ENCODE data around the gene KNDC1. TPM values are rescaled to one million over a fixed set of nuclear protein-coding genes. Genes with fewer than 3 reads are reported as not detected.
"Not testable (repeated sequence)": the region's sequence is repeated elsewhere in the genome, so short reads cannot be mapped to it uniquely, and the experiment has no call there.

The KNDC1 gene
- total RNA-seq, 1 experiment from 2014 or later: 1.1 TPM

- in situ Hi-C loops (cut with HindIII; ENCODE audit: low pct_unique_long_range_greater_than_20kb, low sequenced_read_pairs): no loop called here
- DNase-seq (ENCODE audit: low read depth): no peak
Measured at GRCh38 chr10:133167693-133168616, 7.9 kb downstream of the KNDC1 start.

GRCh38 chr10:133168617-133169031 is 8.6 kb downstream of the KNDC1 start:
- in situ Hi-C loops (cut with HindIII; ENCODE audit: low pct_unique_long_range_greater_than_20kb, low sequenced_read_pairs): no loop called here
- no peak for DNase-seq (ENCODE audit: low read depth)

- in situ Hi-C loops (cut with HindIII; ENCODE audit: low pct_unique_long_range_greater_than_20kb, low sequenced_read_pairs): no loop called here
- no peak for DNase-seq (ENCODE audit: low read depth)
Measured at GRCh38 chr10:133169173-133169947, 9.3 kb downstream of the KNDC1 start.

GRCh38 chr10:133170092-133170491 is 10.1 kb downstream of the KNDC1 start:
- DNase-seq (ENCODE audit: low read depth): no peak
- in situ Hi-C loops (cut with HindIII; ENCODE audit: low pct_unique_long_range_greater_than_20kb, low sequenced_read_pairs): no loop called here

GRCh38 chr10:133173860-133174640 is 14.0 kb downstream of the KNDC1 start:
- in situ Hi-C loops (cut with HindIII; ENCODE audit: low pct_unique_long_range_greater_than_20kb, low sequenced_read_pairs): no loop called here
- DNase-seq (ENCODE audit: low read depth): no peak

GRCh38 chr10:133174689-133175263 is 14.8 kb downstream of the KNDC1 start:
- no peak for DNase-seq (ENCODE audit: low read depth)
- in situ Hi-C loops (cut with HindIII; ENCODE audit: low pct_unique_long_range_greater_than_20kb, low sequenced_read_pairs): no loop called here

- in situ Hi-C loops (cut with HindIII; ENCODE audit: low pct_unique_long_range_greater_than_20kb, low sequenced_read_pairs); DNase-seq (ENCODE audit: low read depth): not testable (repeated sequence)
Measured at GRCh38 chr10:133175624-133176023, 15.6 kb downstream of the KNDC1 start.

GRCh38 chr10:133176546-133176945 is 16.5 kb downstream of the KNDC1 start:
- in situ Hi-C loops (cut with HindIII; ENCODE audit: low pct_unique_long_range_greater_than_20kb, low sequenced_read_pairs): no loop called here
- DNase-seq (ENCODE audit: low read depth): no peak

GRCh38 chr10:133177380-133178157 is 17.6 kb downstream of the KNDC1 start:
- no peak for DNase-seq (ENCODE audit: low read depth)
- in situ Hi-C loops (cut with HindIII; ENCODE audit: low pct_unique_long_range_greater_than_20kb, low sequenced_read_pairs): no loop called here

GRCh38 chr10:133178357-133179127 is 18.5 kb downstream of the KNDC1 start:
- DNase-seq (ENCODE audit: low read depth): no peak
- in situ Hi-C loops (cut with HindIII; ENCODE audit: low pct_unique_long_range_greater_than_20kb, low sequenced_read_pairs): no loop called here

- in situ Hi-C loops (cut with HindIII; ENCODE audit: low pct_unique_long_range_greater_than_20kb, low sequenced_read_pairs): no loop called here
Measured at GRCh38 chr10:133179128-133179520, 19.1 kb downstream of the KNDC1 start.

GRCh38 chr10:133179651-133180050 is 19.6 kb downstream of the KNDC1 start:
- no peak for DNase-seq (ENCODE audit: low read depth)
- in situ Hi-C loops (cut with HindIII; ENCODE audit: low pct_unique_long_range_greater_than_20kb, low sequenced_read_pairs): no loop called here

More at GRCh38 chr10:133179128-133179520, 19.1 kb downstream of the KNDC1 start:
- no peak for DNase-seq (ENCODE audit: low read depth)

- DNase-seq (ENCODE audit: low read depth): no peak
- in situ Hi-C loops (cut with HindIII; ENCODE audit: low pct_unique_long_range_greater_than_20kb, low sequenced_read_pairs): no loop called here
Measured at GRCh38 chr10:133180192-133180964, 20.4 kb downstream of the KNDC1 start.

- DNase-seq (ENCODE audit: low read depth): no peak
- in situ Hi-C loops (cut with HindIII; ENCODE audit: low pct_unique_long_range_greater_than_20kb, low sequenced_read_pairs): no loop called here
Measured at GRCh38 chr10:133180965-133181639, 21.1 kb downstream of the KNDC1 start.

GRCh38 chr10:133182190-133182589 is 22.2 kb downstream of the KNDC1 start:
- DNase-seq (ENCODE audit: low read depth): no peak
- in situ Hi-C loops (cut with HindIII; ENCODE audit: low pct_unique_long_range_greater_than_20kb, low sequenced_read_pairs): no loop called here
